Mesodermal cell (in vitro differentiated cells): ENCODE measurements around the gene ZNF554.

Experiments used
- H3K27ac ChIP-seq: 2 replicates; pipeline ENCODE4 v1.7.0; 2013; ENCODE audit warnings: mild to moderate bottlenecking, low read depth, low read length, moderate library complexity; ENCODE audit not compliant: severe bottlenecking
- H3K36me3 ChIP-seq: 2 replicates; pipeline ENCODE4 v1.7.1; 2013; ENCODE audit warnings: mild to moderate bottlenecking, low read length, moderate library complexity; ENCODE audit not compliant: control insufficient read depth, insufficient read depth
- H3K4me1 ChIP-seq: one replicate; pipeline ENCODE4 v1.7.1; 2013; ENCODE audit warnings: mild to moderate bottlenecking, low read length; ENCODE audit not compliant: insufficient read depth, control insufficient read depth, poor library complexity, severe bottlenecking
- H3K4me3 ChIP-seq: 2 replicates; pipeline ENCODE4 v1.7.0; 2013; ENCODE audit warnings: low read length, control low read depth, mild to moderate bottlenecking; ENCODE audit not compliant: insufficient read depth, poor library complexity, severe bottlenecking; ENCODE audit errors: extremely low read depth
- H3K9me3 ChIP-seq: 2 replicates; pipeline ENCODE4 v1.7.1; 2013; ENCODE audit warnings: mild to moderate bottlenecking, low read length, moderate library complexity; ENCODE audit not compliant: control insufficient read depth
- WGBS, 2 experiments: methylation state at CpG; one replicate each; pipeline ENCODE4 v1.1.5; 2013; ENCODE audit warnings: missing lambda C conversion rate in 2 of 2; ENCODE audit not compliant: insufficient coverage in 2 of 2; 5-methylcytosine and 5-hydroxymethylcytosine counted together

ZNF554 gene

GRCh38 chr19:2780284-2780683, 39.4 kb upstream of the ZNF554 start:
- Histone ChIP-seq H3K27ac (no peak overlapping the region), H3K4me1 (peaks cover 11% of the 10 kb centered on the region), H3K9me3 (peaks cover 7% of the 10 kb centered on the region), H3K36me3 (peaks cover 54% of the 10 kb centered on the region), H3K4me3 (no peak overlapping the region)
- WGBS, 2 experiments = 79 to 96% methylated on average over 4 to 5 of the region's 7 CpGs

- Histone ChIP-seq H3K36me3 (peaks cover 42% of the 10 kb centered on the region), H3K4me3 (peak overlapping the region; percentile 97), H3K9me3 (peaks cover 7% of the 10 kb centered on the region), H3K27ac (peak overlapping the region; percentile 84), H3K4me1 (peaks cover 18% of the 10 kb centered on the region)
- 5% methylated on average over 22 to 24 of the region's 24 CpGs for WGBS, 2 experiments
Observed at GRCh38 chr19:2782329-2782935, 37.2 kb upstream of the ZNF554 start.

- peaks cover 40% of the 10 kb centered on the region for H3K36me3 ChIP-seq
- peak within 1 kb of the TSS; percentile 97 for H3K4me3 ChIP-seq
- H3K4me1 ChIP-seq = peaks cover 18% of the 10 kb centered on the region
- peaks cover 7% of the 10 kb centered on the region for H3K9me3 ChIP-seq
- 1% methylated on average over 46 to 62 of the region's 68 CpGs for WGBS, 2 experiments
- H3K27ac ChIP-seq = peak within 1 kb of the TSS; percentile 84
Observed at GRCh38 chr19:2782936-2783780, 36.5 kb upstream of the ZNF554 start, which contains the start of gene SGTA. TSS of gene SGTA (minus strand) at chr19:2783273. CDS start at chr19:2769068, 14,205 bp downstream.

GRCh38 chr19:2783781-2784145, 35.9 kb upstream of the ZNF554 start:
- 93 to 96% methylated on average over 6 of the region's 7 CpGs for WGBS, 2 experiments
- Histone ChIP-seq H3K9me3 (peaks cover 7% of the 10 kb centered on the region), H3K27ac (peak overlapping the region; percentile 68), H3K36me3 (peaks cover 39% of the 10 kb centered on the region), H3K4me3 (peak overlapping the region; percentile 97), H3K4me1 (peaks cover 18% of the 10 kb centered on the region)

- H3K9me3 ChIP-seq = peaks cover 7% of the 10 kb centered on the region
- 0% methylated on average over 50 to 55 of the region's 78 CpGs for WGBS, 2 experiments
- peaks cover 18% of the 10 kb centered on the region for H3K4me1 ChIP-seq
- peak within 1 kb of the TSS; percentile 93 for H3K4me3 ChIP-seq
- peaks cover 34% of the 10 kb centered on the region for H3K36me3 ChIP-seq
- H3K27ac ChIP-seq = peak within 1 kb of the TSS; percentile 85
Observed at GRCh38 chr19:2785244-2785997, 34.2 kb upstream of the ZNF554 start, which contains the start of gene THOP1. TSS of gene THOP1 (plus strand) at chr19:2785503. CDS start at chr19:2785663, 160 bp downstream.

GRCh38 chr19:2787115-2787514, 32.6 kb upstream of the ZNF554 start:
- Histone ChIP-seq H3K9me3 (peaks cover 7% of the 10 kb centered on the region), H3K4me3 (no peak overlapping the region), H3K4me1 (peaks cover 10% of the 10 kb centered on the region), H3K36me3 (peaks cover 42% of the 10 kb centered on the region), H3K27ac (no peak overlapping the region)
- 91 to 98% methylated on average over 7 of the region's 8 CpGs for WGBS, 2 experiments

GRCh38 chr19:2788237-2788636, 31.4 kb upstream of the ZNF554 start:
- no peak overlapping the region for H3K4me3 ChIP-seq
- 88 to 90% methylated on average over 3 to 4 of the region's 5 CpGs for WGBS, 2 experiments
- peaks cover 51% of the 10 kb centered on the region for H3K36me3 ChIP-seq
- peaks cover 7% of the 10 kb centered on the region for H3K9me3 ChIP-seq
- H3K27ac ChIP-seq = no peak overlapping the region
- H3K4me1 ChIP-seq = peaks cover 10% of the 10 kb centered on the region

GRCh38 chr19:2790194-2790556, 29.5 kb upstream of the ZNF554 start:
- Histone ChIP-seq H3K36me3 (peaks cover 70% of the 10 kb centered on the region), H3K27ac (no peak overlapping the region)
- WGBS, 2 experiments = 92 to 96% methylated on average over 10 to 14 of the region's 14 CpGs

GRCh38 chr19:2790557-2791271, 29.0 kb upstream of the ZNF554 start:
- H3K36me3 ChIP-seq = peaks cover 75% of the 10 kb centered on the region
- H3K9me3 ChIP-seq = no peaks in the 10 kb centered on the region
- WGBS, 2 experiments = 96% methylated on average over 29 to 31 of the region's 32 CpGs
- no peak overlapping the region for H3K4me3 ChIP-seq
- peaks cover 10% of the 10 kb centered on the region for H3K4me1 ChIP-seq
- no peak overlapping the region for H3K27ac ChIP-seq

More at GRCh38 chr19:2790194-2790556, 29.5 kb upstream of the ZNF554 start:
- H3K4me1 ChIP-seq = peaks cover 10% of the 10 kb centered on the region
- H3K4me3 ChIP-seq = no peak overlapping the region
- H3K9me3 ChIP-seq = no peaks in the 10 kb centered on the region

- Histone ChIP-seq H3K4me3 (no peak overlapping the region), H3K4me1 (peaks cover 7% of the 10 kb centered on the region), H3K27ac (no peak overlapping the region), H3K9me3 (no peaks in the 10 kb centered on the region), H3K36me3 (peaks cover 82% of the 10 kb centered on the region)
- 83 to 92% methylated on average over 14 to 16 of the region's 16 CpGs for WGBS, 2 experiments
Observed at GRCh38 chr19:2791440-2791839, 28.2 kb upstream of the ZNF554 start.
